DOHH2 (cell line): Measurements from ENCODE around the gene RLF.

Experiments used
- EZH2phosphoT487 ChIP-seq: fragments of 200-600 bp; sonication (generic); IDR thresholded peaks from 2 replicates; pipeline ENCODE4 v1.6.1; 2017; ENCODE audit warnings: borderline replicate concordance, mild to moderate bottlenecking, antibody characterized with exemption, low read length, moderate library complexity, mixed read lengths
- TF ChIP-seq, protein P1 (sequence below): fragments of 200-600 bp; sonication (generic); IDR thresholded peaks from one replicate; pipeline ENCODE4 v1.5.1; 2014; ENCODE audit warnings: antibody characterized with exemption, mild to moderate bottlenecking, low read depth, low read length; ENCODE audit not compliant: poor library complexity, severe bottlenecking

DNA sequence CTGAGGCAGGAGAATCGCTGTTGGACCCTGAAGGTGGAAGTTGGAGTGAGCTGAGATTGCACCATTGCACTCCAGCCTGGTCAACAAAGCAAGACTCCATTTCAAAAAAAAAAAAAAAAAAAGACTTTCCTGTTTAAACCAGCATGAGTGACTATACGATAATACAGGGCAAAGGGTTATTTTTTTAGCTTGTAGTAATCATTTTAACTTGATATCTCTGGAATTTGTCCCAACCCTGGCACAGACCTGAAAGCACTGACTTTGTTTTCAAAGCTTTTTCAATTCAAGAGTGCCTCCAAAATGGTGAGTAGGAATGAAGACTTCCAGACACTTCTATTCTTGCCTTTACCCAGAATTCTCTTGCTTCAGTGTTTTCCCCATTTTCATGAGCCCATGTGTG is 82.2 kb downstream of the RLF start:
- TF ChIP-seq, protein P1, sequence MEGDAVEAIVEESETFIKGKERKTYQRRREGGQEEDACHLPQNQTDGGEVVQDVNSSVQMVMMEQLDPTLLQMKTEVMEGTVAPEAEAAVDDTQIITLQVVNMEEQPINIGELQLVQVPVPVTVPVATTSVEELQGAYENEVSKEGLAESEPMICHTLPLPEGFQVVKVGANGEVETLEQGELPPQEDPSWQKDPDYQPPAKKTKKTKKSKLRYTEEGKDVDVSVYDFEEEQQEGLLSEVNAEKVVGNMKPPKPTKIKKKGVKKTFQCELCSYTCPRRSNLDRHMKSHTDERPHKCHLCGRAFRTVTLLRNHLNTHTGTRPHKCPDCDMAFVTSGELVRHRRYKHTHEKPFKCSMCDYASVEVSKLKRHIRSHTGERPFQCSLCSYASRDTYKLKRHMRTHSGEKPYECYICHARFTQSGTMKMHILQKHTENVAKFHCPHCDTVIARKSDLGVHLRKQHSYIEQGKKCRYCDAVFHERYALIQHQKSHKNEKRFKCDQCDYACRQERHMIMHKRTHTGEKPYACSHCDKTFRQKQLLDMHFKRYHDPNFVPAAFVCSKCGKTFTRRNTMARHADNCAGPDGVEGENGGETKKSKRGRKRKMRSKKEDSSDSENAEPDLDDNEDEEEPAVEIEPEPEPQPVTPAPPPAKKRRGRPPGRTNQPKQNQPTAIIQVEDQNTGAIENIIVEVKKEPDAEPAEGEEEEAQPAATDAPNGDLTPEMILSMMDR = no peak
- no peak for TF ChIP-seq EZH2phosphoT487
